HG02870 (cell line): ENCODE measurements around the gene FUT7.

Experiments
- ATAC-seq: cut with Tn5 transposase; IDR thresholded peaks from one replicate; pipeline ENCODE4 v1.9.1; 2021; ENCODE audit warnings: mild to moderate bottlenecking, moderate library complexity; ENCODE audit not compliant: unreplicated experiment

FUT7 gene

GRCh38 chr9:137050570-137050969 is 18.7 kb upstream of the FUT7 start:
- ATAC-seq = no peak

DNA sequence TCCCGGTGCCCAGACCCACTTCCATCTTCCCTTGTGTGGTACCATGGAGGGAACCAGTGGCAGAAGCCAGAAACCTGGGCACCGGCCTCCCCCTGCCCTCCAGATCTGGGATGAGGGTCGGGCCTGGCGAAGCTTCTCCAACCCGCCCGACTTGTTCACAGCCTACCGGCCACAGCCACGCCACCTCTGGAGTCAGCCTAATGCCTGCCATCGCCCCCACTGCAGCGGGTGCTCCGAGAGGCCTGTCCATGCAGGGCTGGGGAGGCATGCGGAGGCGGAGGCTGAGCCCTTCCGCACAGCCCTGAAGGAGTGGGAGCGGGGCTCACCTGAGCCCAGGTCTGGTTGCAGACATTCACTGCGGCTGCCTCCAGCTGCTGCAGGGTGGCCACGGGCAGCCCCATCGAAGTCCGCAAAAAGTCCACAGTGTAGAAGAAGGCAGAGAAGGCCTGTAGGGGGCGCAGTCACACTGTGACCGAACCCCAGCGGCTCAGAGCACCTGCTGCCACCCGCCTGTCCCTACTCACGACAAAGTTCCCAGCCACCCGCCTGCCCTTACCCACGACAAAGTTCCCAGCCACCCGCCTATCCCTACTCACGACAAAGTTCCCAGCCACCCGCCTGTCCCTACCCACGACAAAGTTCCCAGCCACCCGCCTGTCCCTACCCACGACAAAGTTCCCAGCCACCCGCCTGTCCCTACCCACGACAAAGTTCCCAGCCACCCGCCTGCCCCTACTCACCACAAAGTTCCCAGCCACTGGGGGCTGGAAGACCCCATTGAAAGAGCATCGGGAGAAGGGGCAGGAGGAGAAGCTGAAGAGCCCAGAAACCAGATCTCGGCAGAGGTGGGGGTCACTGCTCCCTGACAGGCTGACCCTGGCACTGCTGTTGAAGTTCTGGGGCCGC is 17.9 kb upstream of the FUT7 start:
- ATAC-seq = no peak

GRCh38 chr9:137048655-137049543 is 17.0 kb upstream of the FUT7 start:
- no peak for ATAC-seq

GRCh38 chr9:137046088-137046787 is 14.3 kb upstream of the FUT7 start, which contains the start of gene NPDC1:
NPDC1 (minus strand) TSS chr9:137046177; CDS start chr9:137045989, 188 bp downstream.
- no peak for ATAC-seq

GRCh38 chr9:137045294-137046087 is 13.6 kb upstream of the FUT7 start:
- ATAC-seq = no peak

- ATAC-seq = no peak
Measured at GRCh38 chr9:137044502-137045177, 12.8 kb upstream of the FUT7 start.

DNA sequence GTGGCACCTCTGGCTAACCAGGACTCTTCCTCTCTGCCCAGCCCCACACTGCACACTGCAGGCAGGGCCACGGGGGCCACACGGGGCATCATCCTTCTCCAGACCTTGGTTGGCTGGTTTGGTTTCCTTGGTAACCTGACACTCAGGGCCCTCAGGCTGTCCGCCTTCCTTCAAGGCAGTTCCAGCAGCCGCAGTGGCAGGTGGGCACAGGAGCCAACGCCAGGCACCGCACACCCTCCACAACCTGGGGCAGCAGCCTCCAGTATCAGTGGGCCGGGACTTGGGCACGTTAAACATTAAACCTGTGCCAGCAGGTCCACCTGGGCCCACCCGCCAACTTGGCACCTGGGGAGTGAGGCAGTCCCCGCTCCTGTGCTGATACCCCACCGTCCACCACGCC is 12.1 kb upstream of the FUT7 start:
- ATAC-seq = no peak

DNA sequence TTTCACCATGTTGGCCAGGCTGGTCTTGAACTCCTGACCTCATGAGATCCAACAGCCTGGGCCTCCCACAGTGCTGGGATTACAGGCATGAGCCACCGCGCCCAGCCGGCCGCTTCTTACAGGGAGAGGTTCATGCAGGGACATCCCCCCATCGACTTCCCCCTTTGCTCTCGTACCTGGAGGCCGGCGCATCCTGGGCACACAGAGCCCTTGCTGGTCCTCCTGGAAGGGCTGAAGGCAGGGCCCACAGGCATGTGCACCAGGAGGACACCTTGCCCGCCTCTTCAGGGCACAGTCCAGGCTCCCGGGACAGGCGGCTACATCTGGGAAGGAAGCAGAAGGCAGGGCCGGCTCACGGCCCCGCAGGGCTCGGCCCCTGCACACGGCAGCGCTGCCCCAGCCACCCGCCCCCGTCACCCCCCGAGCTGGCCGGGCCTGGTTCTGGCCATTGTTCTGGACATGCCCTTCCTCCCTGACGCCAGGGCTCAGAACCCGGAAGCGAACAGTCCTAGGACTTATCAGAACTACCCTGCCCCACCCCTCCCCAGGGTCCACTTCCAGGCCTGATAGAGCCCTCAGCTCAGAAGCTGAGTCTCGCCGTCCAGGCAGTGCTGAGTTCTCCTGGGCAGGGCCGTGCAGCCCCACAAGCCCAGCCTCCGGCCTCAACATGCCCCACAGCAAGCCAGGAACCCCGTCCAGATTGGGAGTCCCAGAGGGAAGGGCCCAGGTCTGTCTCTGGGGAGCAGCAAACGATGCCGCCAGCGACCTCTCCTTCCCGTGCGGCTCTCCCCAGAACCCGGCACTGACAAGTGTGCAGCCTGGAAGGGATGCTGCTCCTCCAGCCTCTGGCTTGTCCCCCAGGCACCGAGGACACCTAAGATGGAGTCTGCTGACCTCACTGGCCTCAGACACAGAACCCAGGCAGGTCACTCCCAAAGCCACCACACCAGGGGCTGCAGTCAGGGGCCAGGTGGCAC is 11.2 kb upstream of the FUT7 start:
- ATAC-seq = no peak

DNA sequence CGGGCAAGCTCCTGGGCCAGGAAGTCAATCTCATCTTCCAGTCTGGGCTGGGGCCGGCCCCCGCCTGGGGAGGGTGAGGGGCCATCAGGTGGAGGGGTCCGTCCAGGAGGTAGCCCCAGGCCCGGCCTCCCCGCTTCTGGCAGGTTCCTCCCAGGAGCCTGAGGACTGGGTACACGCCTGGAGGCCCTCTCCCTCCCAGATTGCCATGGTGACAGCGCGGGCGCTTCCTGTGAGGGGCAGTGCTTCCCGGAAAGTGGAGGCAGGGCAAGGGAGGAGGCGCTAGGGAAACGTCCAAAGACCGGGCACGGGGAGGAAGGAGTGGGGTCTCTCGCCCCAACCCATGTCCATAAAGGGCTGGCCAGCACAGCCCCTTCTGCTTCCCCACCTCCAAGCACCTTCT is 9.2 kb upstream of the FUT7 start:
- no peak for ATAC-seq

GRCh38 chr9:137040568-137040967 is 8.7 kb upstream of the FUT7 start:
- ATAC-seq = no peak

DNA sequence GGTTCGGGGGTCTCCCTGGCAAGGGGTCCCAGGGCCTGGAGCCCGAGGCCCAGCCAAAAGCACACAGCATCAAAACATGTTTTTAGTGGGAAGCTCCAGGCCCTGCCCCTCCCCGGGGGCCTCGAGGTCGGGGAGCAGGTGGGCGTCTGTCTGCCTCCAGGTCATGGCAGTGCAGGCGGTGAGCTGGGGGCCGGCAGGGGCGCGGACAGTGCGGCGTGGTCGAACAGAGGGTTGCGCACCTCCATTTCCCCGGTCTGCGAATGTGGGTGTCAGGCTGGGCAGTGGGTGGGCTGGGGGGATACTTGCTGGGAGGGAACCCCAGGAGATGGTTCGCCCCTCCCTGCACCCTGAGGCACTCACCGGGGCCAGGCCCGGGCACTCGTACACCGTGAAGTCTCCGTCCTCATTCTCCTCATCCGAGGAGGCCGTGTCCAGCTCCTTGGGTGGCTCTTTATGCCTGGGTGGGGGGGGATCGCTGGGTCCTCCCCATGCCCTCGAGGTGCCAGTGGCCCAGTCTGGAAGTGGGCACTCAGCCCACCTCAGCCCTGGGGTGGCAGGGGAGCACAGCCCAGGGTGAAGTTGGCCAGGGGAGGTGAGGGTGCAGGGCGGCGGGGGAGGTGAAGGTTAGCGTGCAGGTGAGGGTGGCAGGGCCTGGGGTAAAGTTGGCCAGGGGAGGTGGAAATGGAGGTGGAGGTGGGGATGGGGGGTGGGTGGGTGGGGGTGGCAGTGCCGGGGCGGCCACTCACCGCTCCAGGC is 7.9 kb upstream of the FUT7 start:
- ATAC-seq = no peak

GRCh38 chr9:137038916-137039315 is 7.0 kb upstream of the FUT7 start:
- ATAC-seq = no peak

DNA sequence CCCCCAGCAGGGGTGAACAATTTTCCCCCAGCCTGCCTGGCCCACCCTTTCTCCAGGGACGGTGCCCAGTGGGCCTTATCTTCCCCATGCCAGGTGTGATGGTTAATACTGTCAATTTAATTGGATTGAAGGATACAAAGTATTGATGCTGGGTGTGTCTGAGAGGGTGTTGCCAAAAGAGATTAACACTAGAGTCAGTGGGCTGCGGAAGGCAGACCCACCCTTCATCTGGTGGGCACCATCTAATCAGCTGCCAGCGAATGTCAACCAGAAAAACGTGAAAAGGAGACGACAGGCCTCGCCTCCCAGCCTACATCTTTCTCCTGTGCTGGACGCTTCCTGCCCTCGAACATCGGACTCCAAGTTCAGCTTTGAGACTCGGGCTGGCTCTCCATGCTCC is 5.6 kb upstream of the FUT7 start:
- no peak for ATAC-seq

- ATAC-seq = no peak
Measured at GRCh38 chr9:137037035-137037434, 5.1 kb upstream of the FUT7 start.

- no peak for ATAC-seq
Measured at GRCh38 chr9:137035937-137036336, 4.0 kb upstream of the FUT7 start.

DNA sequence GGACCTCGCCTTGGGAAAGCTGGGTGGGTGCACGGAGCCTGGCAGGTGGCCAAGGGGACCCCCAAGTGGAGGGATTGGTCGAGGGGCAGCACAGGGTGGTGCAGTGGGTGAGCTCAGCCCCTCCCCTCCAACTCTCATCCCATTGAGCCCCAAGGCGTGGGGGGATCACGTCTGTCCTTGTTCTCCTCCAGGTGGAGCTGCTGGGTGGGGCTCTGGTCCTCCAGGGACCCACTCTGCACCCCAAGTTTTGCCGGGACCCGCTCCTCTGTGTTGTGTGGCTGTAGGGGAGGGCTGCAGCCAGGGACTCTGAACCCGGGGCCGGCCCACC is 3.6 kb upstream of the FUT7 start:
- ATAC-seq = no peak

DNA sequence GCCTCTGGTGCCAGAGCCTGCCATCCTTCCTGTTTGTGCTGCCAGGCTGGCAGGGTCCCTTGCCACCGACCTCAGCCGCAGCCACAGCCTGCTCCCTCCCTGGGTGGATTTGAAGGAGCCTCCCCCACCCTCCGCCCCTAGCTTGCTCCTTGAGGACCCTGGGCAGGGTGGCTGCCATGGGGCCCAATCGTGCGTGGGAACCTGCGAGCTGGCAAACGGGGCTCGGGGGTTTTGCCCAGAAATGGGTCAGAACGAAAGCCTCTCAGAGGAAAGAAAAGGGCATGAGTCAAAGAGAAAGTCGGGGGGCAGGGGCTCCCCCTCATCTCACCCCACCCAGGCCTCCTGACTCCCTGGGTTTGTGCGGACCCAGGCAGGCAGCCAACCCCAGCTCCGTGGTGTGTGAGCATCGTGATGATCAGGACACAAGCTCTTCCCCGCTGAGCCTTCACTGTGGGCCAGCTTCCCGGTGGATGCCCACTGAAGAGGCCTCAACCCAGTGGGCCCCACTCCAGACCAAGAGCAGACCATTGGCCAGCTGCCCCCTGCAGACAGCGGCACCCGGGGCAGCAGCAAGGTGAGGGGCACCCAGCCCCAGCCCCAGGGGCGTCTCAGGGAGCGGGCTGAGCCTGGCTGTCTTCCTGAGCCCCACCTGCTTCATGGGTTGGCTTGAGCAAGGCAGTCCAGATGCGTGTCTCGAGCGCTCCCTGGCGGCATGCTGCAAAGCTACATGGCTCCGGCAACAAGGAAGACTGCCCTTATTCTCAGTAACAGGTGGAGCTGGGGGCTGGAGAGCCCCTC is 3.0 kb upstream of the FUT7 start:
- ATAC-seq = no peak
